Esophagus squamous epithelium (tissue), 5 donors: ENCODE data around the gene BST1. TPM values are rescaled to one million over a fixed set of nuclear protein-coding genes. Genes with fewer than 3 reads are reported as not detected.
A peak's percentile ranks its signal among the peaks of the same experiment; 100 is the strongest.

Experiments used
- DNase-seq: peaks from one replicate; lab custom pipeline; 2025; lab: John Stamatoyannopoulos, UW
- H3K27ac ChIP-seq, 4 donors: fragments of 200-600 bp; sonication (generic); one replicate each; pipeline ENCODE4 v1.5.1; 2016 to 2019; ENCODE audit warnings: mild to moderate bottlenecking in 1 of 4
- H3K27me3 ChIP-seq, 4 donors: fragments of 200-600 bp; sonication (generic); 1 replicate in 3 of 4; 2 replicates in 1 of 4; pipeline versions ENCODE4 v1.5.1 to v1.6.0; 2017 to 2021; ENCODE audit warnings: antibody characterized with exemption in 1 of 4
- H3K36me3 ChIP-seq, 3 donors: fragments of 200-600 bp; sonication (generic); one replicate each; pipeline ENCODE4 v1.5.1; 2016 to 2019
- H3K4me1 ChIP-seq, 3 donors: fragments of 200-600 bp; sonication (generic); one replicate each; pipeline ENCODE4 v1.5.1; 2017 to 2019
- H3K4me3 ChIP-seq, 4 donors: fragments of 200-600 bp; sonication (generic); 1 replicate in 3 of 4; 2 replicates in 1 of 4; pipeline ENCODE4 v1.5.1; 2016 to 2019; ENCODE audit warnings: mild to moderate bottlenecking in 2 of 4, moderate library complexity in 1 of 4
- H3K9me3 ChIP-seq, 3 donors: fragments of 200-600 bp; sonication (generic); one replicate each; pipeline ENCODE4 v1.5.1; 2016 to 2019
- CTCF ChIP-seq, 6 experiments: fragments of 450-650 bp in 4 of 6; fragments of 200-600 bp in 2 of 6; sonication (generic) in 2 of 6; IDR thresholded peaks; one replicate each; pipeline ENCODE4 v1.5.1; 2016 to 2019; ENCODE audit warnings: antibody characterized with exemption in 6 of 6, mild to moderate bottlenecking in 4 of 6, moderate library complexity in 4 of 6
- POLR2A ChIP-seq, 4 donors: fragments of 450-650 bp; IDR thresholded peaks; one replicate each; pipeline ENCODE4 v1.6.1; 2017; ENCODE audit warnings: antibody characterized with exemption in 4 of 4, mild to moderate bottlenecking in 4 of 4, moderate library complexity in 3 of 4
- WGBS, 2 donors: methylation state at CpG; one replicate each; pipeline ENCODE4 v1.1.5; 2018; 5-methylcytosine and 5-hydroxymethylcytosine counted together
- intact Hi-C: fragments of 100-400 bp; cut with DNase I; formaldehyde crosslinking; loops from one replicate; pipeline ENCODE4 v1.15.0; 2022
- total RNA-seq, 4 donors: library from RNA; depleted of rRNA; stranded (reverse); fragments of >200 nt; gene quantifications; one replicate each; pipeline ENCODE4 v1.1.0, GENCODE V29; 2016
- donor health status: DM: yes; HTN: yes; CAD: no.

The BST1 gene
- total RNA-seq, 4 donors from 2014 or later, result 0.97 to 7.4 (median 3.6) TPM

- DNase-seq, result no peak
- intact Hi-C loops, result no loop called here
- Histone ChIP-seq H3K4me3 (no peak overlapping the region), H3K27me3 (peaks cover 0 to 20% (median 0%) of the 10 kb centered on the region in 4 donors), H3K9me3 (no peaks in the 10 kb centered on the region), H3K36me3 (no peaks in the 10 kb centered on the region), H3K4me1 (peaks cover 0 to 12% (median 8%) of the 10 kb centered on the region in 3 donors), H3K27ac (no peak overlapping the region)
- no peak for TF ChIP-seq CTCF (IDR thresholded peaks at IDR 0.05)
- TF ChIP-seq POLR2A (IDR thresholded peaks at IDR 0.05), result no peak
- 62 to 67% methylated on average over 4 of the region's 4 CpGs for WGBS, 2 donors
Measured at GRCh38 chr4:15774020-15774420, 71.2 kb downstream of the BST1 start.

DNA sequence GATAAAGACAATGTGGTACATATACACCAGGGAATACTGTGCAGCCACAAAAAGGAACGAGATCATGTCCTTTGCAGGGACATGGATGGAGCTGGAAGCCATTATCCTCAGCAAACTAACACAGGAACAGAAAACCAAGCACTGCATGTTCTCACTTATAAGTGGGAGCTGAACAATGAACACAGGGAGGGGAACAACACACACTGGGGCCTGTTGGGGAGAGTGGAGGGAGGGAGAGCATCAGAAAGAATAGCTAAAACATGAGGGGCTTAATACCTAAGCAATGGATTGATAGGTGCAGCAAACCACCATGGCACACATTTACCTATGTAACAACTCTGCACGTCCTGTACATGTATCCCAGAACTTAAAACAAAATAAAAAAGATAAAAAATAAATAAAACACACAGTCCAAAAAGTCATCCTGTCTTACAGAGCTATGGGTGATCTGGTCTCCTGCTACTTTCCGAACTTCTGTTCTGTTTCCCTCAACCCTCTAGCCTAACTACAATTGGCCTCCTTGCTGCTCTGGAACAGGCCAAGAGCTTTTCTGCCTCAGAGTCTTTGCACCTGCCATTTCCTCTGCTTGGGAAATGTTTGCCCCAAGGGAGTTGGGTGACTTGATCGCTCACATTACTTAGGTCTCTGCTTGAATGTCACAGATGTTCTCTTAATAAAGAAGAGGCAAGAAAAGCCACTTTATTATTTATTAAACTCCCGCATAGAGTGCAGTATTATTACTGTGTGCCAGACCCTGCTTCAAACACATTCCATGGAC is 74.2 kb downstream of the BST1 start:
- H3K9me3 ChIP-seq, result no peaks in the 10 kb centered on the region
- no peak overlapping the region for H3K27ac ChIP-seq
- WGBS, 2 donors, result 86 to 96% methylated on average over 5 of the region's 5 CpGs
- peaks cover 0 to 42% (median 0%) of the 10 kb centered on the region in 4 donors for H3K27me3 ChIP-seq
- peaks cover 0 to 23% (median 8%) of the 10 kb centered on the region in 3 donors for H3K4me1 ChIP-seq
- intact Hi-C loops, result no loop called here
- no peak for DNase-seq
- H3K36me3 ChIP-seq, result no peaks in the 10 kb centered on the region
- no peak for TF ChIP-seq POLR2A (IDR thresholded peaks at IDR 0.05)
- TF ChIP-seq CTCF (IDR thresholded peaks at IDR 0.05), result no peak
- no peak overlapping the region for H3K4me3 ChIP-seq

DNA sequence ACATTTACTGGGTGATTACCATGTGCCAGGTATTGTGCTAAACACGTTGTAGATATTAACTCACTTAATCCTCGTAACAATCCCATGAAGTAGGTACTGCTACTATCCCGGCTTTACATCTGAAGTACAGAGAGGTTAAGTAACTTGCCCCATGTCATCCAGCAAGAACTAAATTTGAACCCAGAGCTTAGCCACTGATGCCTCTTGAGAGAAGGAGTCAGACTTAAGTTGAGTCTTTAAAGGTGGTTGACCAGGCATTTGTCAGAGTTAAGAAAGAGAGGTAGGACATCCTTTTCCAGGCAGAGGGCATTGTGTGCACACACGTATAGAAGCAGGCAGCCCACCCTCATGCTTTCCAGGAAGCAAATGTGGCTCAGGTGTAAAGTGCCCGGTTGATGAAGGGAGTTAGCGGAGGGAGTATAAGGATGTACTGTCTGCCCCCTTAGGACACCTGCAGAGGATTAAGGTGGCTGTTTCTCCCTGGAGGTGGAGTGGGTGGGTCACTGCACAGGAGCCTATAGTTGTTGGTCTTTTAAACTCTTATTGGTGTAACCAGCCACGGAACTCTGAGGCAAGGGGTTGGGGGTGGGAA is 74.9 kb downstream of the BST1 start:
- no peak for TF ChIP-seq POLR2A (IDR thresholded peaks at IDR 0.05)
- TF ChIP-seq CTCF (IDR thresholded peaks at IDR 0.05), result no peak
- Histone ChIP-seq H3K9me3 (no peaks in the 10 kb centered on the region), H3K4me1 (peaks cover 0 to 23% (median 8%) of the 10 kb centered on the region in 3 donors), H3K27me3 (peaks cover 0 to 43% (median 0%) of the 10 kb centered on the region in 4 donors), H3K36me3 (no peaks in the 10 kb centered on the region), H3K4me3 (peak overlapping the region in 2 of 4 donors; percentile 59 to 75), H3K27ac (no peak overlapping the region)
- WGBS, 2 donors, result 75% methylated on average over 7 of the region's 7 CpGs
- intact Hi-C loops, result no loop called here
- no peak for DNase-seq

DNA sequence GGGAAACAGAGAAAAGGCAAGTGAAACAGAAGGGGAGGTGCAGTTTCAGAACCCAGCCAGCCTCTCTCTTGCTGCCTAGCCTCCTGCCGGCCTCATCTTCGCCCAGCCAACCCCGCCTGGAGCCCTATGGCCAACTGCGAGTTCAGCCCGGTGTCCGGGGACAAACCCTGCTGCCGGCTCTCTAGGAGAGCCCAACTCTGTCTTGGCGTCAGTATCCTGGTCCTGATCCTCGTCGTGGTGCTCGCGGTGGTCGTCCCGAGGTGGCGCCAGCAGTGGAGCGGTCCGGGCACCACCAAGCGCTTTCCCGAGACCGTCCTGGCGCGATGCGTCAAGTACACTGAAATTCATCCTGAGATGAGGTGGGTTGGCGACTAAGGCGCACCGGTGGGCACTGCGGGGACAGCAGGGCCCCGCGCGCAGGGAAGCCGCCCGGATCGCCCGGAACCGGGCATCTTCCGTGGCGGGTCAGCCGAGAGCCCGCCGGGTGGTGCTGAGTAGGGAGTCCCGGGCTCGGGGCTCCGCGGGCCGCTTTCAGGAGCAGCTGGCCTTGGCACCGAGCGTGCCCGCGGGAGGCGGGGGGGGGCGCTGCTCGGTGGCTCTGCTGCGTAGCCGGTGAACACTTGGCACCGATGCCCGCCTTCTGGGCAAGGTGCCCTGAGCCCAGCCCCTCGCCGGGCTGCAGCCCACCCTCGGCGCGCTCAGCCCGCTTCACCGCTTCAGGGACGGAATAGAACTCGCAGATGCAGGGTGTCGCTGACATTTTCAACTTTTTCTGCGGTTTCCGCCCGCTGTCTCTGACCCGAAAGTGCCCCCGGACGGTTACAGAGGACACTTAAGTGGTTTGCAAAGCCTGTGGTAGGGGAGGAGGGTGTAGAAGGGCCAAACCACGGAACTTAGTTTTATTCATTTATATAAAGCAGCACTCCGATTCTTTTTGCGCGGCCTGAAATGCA is 75.7 kb downstream of the BST1 start, which contains the start of gene CD38:
Gene CD38, plus strand, starts transcription at position 40 of the 953 bp plus-strand sequence. Its CDS starts 87 bp downstream, at position 127.
- no peaks in the 10 kb centered on the region for H3K36me3 ChIP-seq
- WGBS, 2 donors, result 6 to 13% methylated on average over 15 to 27 of the region's 76 CpGs
- H3K4me3 ChIP-seq, result peak within 1 kb of the TSS; percentile 43 to 75 (median 55)
- intact Hi-C loops, result no loop called here
- peak in 1 of 4 donors; percentile 41 for TF ChIP-seq POLR2A (IDR thresholded peaks at IDR 0.05)
- TF ChIP-seq CTCF (IDR thresholded peaks at IDR 0.05), result no peak
- no peaks in the 10 kb centered on the region for H3K9me3 ChIP-seq
- no peak for DNase-seq
- H3K27me3 ChIP-seq, result peaks cover 0 to 48% (median 0%) of the 10 kb centered on the region in 4 donors
- peak within 1 kb of the TSS in 3 of 4 donors; percentile 36 to 37 (median 37) for H3K27ac ChIP-seq
- peaks cover 0 to 23% (median 8%) of the 10 kb centered on the region in 3 donors for H3K4me1 ChIP-seq
